ENCODE measurements around the gene MMP25.
"Not testable (repeated sequence)": the region's sequence is repeated elsewhere in the genome, so short reads cannot be mapped to it uniquely, and the experiment has no call there.

The MMP25 gene

DNA sequence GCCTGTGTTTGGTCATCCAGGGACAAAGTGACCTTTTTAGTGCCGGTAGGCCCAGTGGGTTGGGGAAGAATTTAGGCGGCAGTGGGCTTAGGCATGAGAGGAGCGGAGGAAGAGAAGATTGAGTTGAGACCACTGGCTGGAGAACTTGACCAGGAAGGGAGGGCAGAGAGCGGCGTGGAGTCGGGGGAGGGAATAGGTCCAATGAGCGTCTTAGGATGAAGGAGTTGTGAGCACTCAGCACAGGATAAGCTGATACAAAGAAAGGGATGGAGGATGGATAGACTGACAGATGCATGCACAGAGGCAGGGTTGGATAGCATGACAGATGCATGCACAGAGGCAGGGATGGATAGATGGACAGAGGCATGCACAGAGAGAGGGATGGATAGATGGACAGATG, 27.1 kb downstream of the MMP25 start:
- DNase-seq (ENCODE audit: low read depth in 2 of 2) = no peak

DNA sequence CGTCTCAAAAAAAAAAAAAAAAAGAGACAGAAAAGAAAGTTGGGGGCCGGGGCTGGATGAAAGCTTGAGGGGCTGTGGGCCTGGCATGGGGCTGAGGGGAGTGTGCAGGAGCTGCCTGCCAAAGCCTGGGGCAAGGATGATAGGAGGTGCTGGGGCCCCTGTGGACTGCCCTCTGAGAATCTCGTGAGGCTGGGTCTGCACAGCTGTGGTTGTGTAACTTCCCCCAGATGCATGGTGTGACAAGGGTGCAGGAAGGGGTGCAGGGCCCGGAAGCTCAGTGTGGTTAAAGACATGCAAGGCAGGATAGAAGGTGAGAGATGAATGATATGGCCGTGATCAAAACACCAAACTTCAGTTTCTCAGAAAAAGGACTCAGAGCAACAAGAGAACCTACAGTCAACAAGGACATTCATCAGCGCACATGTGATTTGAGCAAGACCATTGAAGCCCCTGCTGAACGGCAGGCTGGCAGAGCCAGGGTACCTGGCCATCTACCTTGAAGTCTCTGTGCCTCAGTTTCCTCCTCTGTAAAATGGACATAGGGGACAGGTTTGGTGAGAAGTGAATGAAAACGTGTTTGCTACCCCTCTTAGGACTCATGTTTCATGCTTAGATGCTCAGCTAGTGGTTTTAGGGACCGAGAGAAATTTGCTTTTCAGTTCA, 28.6 kb downstream of the MMP25 start:
- no peak for DNase-seq (ENCODE audit: low read depth in 2 of 2)

DNA sequence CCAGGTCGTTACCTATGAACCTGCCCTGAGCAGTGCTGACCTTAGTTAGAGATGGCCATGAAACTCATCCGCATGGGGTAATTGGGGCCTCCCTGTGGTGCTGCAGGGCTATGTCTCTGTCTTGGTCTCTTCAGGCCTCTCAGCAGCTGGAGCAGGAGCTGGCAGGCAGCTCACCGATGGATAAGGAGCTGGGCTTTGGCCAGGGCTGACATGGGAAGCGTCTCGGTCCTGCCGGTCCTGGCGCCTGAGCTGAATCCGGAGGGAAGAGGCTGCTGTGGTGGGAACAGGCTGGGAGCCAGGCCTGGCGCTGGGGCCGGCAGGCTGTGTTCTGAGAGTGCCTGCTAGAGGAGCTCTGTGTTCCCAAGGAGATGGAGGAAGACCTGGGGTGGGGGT, 29.2 kb downstream of the MMP25 start:
- DNase-seq (ENCODE audit: low read depth in 2 of 2) = no peak

DNA sequence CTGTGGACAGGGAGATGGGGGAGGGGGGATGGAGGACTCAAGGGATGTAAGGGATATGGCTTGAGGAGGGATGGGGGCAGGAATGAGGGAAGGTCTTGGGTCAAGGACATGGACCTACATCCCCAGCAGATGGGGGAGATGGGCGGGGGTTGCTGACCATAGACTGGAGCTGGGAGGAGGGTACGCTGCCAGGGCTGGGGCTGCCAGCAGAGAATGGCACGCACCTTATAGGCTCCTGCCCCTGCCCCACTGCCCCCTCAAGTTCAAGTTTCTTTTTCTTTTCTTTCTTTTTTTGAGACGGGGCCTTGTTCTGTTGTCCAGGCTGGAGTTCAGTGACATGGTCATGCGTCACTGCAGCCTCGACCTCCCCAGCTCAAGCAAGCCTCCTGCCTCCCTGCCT, 29.6 kb downstream of the MMP25 start:
- not testable (repeated sequence) for DNase-seq (ENCODE audit: low read depth in 2 of 2)

DNA sequence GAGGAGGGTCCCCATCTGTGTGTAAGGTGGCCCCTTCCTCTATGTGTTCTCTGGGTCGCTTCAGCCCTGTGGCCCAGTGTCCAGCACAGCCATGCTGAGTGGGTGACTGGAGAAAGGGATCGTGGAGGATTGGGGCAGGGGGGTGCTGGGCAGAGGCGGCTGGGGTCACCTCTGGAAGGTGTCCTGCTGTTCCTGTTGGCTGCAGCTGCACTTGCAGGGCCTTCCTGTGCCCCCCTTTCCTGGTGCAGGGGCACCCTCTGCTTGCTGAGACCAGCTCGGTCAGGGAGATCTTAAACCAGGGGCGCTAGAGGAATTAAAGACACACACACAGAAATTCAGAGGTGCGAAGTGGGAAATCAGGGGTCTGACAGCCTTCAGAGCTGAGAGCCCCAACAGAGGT, 30.2 kb downstream of the MMP25 start:
- DNase-seq (ENCODE audit: low read depth in 2 of 2) = no peak

DNA sequence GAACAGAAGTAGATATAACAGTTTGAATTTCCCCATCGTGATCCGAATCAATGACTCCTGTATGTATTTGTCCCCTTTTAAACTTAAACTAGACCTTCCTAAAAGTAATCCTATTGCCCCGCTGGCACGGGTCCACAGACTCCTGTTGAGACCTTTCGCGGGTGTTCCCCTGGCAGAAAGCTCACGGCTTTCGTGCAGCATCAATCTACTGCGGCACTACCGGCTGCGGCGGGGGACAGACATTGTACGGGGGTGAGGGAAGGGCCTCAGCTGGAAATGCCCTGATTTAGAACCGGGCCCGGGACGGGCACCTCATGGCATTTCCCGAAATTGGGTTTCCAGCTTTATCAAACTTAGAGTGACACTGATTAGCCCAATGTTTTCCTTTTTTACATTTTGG, 33.7 kb downstream of the MMP25 start:
- no peak for DNase-seq (ENCODE audit: low read depth in 2 of 2)

DNA sequence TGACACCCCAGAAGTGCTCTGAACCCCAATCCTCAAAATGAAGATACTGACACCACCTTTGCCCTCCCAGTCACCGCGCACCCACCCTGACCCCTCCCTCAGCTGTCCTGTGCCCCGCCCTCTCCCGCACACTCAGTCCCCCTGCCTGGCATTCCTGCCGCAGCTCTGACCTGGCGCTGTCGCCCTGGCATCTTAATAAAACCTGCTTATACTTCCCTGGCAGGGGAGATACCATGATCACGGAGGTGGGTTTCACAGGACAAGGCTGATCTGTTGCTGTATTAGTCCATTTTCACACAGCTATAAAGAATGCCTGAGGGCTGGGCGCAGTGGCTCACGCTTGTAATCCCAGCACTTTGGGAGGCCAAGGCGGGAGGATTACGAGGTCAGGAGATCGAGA, 35.6 kb downstream of the MMP25 start:
- DNase-seq (ENCODE audit: low read depth in 2 of 2) = not testable (repeated sequence)

DNA sequence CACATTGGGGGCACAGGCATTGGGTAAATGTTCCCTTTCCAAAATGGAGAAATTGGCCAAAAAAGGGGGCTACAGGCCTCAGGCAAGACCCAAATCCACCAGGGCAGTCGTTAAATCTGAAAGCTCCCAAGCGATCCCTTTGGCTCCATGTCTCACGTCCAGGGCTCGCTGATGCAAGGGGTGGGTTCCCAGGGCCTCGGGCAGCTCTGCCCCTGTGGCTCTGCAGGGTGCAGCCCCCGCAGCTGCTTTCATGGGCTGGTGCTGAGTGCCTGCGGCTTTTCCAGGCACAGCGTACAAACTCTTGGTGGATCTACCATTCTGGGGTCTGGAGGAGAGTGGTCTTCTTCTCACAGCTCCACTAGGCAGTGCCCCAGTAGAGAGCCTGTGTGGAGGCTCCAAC, 37.0 kb downstream of the MMP25 start:
- DNase-seq (ENCODE audit: low read depth in 2 of 2) = not testable (repeated sequence)

DNA sequence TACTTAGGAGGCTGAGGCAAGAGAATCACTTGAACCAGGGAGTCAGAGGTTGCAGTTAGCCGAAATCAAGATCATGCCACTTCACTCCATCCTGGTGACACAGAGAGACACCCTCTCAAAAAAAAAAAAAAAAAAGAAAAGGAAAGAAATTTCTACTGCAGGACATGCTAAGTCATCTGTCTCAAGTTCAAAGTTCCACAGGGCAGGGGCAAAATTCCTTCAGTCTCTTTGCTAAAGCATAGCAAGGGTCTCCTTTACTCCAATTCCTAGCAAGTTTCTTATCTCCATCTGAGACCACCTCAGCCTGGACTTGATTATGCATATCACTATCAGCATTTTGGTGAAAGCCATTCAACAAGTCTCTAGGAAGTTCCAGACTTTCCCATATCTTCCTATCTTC, 38.1 kb downstream of the MMP25 start:
- DNase-seq (ENCODE audit: low read depth in 2 of 2) = no peak

DNA sequence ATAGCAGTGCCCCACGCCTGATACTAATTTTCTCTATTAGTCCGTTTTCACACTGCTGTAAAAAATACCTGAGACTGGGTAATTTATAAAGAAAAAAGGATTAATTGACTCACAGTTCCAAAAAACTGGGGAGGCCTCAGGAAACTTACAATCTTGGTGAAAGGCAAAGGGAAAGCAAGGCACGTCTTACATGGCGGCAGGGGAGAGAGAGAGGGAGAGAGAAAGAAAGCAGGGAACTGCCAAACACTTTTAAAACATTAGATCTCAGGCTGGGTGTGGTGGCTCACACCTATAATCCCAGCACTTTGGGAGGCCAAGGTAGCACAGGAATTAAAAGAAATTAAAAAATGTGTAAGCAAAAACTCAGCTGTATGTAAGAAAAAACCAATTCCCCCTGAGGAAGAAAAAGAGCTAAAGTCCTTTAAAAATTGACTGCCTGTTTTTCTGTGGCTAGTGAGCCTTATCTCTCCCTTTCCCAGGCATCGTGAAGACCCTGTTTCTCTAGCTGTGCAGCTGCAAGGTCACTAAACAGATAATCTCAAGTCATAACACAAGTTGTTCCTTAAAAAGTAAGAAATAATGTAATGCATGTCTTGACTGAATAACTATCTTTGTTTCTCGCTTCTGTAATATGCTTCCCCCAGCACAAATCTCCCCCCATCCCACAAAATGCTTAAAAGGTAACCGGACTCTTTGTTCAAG, 38.8 kb downstream of the MMP25 start:
- DNase-seq (ENCODE audit: low read depth in 2 of 2) = no peak

DNA sequence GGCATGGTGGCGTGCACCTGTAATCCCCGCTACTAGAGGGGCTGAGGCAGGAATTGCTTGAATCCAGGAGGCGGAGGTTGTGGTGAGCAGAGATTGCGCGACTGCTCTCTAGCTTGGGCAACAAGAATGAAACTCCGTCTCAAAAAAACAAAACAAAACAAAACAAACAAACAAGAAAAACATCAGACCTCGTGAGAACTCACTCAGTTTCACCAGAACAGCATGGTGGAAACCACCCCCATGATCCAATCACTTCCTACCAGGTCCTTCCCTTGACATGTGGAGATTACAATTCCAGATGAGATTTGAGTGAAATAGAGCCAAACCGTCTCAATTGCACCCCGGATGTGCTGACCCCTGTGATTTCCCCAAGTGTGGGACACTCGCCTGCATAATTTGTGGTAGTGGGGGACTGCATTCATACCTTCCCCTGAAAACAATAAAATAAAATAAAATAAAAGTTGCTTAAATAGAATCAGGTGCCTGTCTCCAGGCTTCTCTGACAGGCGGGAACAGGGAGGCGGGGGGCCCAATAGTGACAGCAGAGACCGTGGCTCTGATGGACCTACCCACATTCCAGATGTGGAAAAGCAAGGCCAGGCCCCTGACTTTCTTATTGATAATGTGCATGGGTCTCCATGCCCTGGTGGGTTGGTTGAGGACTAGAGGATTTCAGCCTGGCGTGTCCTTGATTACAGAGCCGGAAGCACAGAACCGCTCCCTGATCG, 39.7 kb downstream of the MMP25 start:
- no peak for DNase-seq (ENCODE audit: low read depth in 2 of 2)

DNA sequence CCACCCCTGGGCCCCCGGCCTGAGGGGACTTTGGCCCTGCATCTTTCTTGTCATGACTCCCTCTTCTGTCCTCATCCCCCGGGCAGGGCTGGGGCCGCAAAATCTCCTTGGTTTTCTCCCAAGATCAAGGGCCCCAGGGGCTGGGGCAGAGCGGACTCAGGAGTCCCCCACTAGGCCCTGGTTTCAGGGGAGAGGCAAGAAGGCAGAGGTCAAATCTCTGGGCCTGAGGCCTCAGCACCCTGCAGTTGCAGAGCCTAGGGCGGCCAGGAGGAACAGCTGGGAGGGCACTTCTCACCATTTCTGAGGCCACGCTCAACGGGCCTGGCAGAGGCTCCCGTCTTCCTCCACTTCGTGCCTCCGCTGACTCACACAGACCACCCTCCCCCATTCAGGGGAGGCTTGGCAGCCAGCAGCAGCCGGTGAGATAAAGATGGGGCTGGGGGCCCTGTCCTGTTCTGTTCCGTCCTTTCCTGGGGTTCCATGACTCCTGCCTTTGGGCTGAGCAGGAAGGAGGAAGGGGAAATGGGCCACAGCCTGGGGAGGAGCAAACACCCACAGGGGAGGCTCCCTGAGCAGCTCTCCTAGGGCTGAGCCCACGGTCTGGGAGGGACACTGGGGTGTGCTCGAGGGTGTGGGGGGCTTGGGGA, 40.4 kb downstream of the MMP25 start:
- DNase-seq (ENCODE audit: low read depth in 2 of 2) = no peak

DNA sequence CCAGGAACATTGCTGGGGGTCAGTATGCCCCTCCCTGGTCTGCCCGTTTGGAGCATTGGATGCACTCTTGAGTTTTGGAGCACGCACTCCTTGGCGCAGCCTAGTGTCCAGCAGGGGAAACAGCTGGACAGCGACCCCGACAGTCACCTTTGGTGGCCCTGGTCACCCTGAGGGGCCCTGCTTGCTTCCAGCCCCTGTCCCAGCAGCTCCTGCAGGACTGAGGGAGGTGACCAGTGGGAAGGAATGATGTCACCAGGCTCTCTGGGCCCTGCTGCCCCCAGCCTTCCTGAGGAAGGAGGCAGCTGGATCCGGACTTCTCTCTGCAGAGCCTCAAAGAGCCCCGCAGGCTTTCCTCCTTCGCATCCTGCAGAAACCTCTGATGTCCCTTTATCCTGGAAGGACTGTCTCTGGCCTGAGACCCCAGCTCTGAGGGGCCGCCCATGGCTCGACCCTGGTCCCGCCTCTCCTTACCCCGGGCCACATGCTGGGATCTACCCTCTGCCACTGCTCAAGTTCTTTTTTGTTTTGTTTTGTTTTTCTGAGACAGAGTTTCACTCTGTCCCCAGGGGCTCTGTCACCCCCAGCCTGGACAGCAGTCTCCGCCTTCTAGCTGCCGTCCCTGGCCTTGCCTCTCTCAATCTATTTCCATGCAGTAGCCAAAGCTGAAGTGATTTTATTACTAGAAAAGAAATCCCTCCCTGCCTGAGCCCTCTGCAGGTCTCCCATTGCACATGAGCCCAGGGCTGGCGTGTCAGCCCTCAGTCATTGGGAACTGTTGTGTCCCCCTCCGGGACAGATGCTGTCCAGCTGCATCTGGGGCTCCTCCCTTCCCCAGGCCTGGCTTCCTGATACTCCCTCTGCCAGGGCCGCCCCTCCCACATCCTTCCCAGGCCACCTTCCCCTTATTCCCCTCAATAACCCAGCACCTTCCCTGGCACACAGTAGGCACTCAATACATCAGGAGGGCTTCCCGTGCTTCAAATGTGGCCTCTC, 41.2 kb downstream of the MMP25 start:
- no peak for DNase-seq (ENCODE audit: low read depth in 2 of 2)

DNA sequence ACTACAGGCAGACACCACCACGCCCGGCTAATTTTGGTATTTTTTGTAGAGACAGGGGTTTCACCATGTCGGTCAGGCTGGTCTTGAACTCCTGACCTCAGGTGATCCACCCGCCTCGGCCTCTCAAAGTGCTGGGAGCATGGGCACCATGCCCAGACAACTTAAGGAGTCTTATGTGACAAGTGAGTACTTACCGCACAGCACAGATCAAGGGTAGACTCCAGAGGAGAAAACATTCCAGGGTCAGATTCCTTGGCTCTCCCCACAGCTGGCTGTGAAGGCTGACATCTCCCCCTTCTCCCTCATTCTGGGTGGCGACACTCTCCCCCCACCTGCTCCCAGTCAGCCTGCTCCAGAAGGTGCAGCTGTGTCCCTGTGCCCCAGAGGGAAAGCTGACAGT, 42.1 kb downstream of the MMP25 start:
- DNase-seq (ENCODE audit: low read depth in 2 of 2) = no peak

DNA sequence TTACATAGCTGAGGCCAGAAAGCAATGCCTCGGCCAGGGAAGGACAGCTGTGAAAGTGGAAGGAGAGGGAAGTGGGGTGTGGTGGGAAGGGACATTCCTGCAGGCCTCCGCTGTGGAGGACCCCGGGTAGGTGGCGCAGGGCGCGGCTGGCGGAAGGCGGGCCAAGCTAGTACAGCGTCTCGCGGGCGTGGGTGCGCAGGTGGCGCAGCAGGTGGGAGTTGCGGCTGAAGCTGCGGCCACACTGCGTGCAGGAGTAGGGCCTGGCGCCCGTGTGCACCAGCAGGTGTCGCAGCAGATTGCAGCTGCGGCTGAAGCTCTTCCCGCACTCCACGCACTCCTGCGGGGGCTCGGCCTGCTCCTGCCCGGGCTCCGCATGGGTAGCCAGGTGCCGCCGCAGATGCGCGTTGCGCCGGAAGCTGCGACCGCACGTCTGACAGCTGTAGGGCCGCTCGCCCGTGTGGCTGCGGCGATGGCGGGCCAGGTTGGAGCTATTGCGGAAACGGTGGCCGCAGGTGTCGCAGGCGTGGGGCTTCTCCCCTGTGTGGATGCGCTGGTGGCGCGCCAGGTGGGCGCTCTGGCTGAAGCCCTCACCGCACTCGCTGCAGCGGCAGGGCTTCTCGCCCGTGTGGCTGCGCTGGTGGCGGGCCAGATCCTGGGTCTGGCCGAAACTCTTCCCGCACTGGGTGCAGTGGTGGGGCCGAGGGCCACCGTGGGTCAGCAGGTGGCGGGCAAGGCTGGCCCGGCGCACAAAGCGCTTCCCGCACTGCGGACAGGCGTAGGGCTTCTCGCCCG, 42.8 kb downstream of the MMP25 start:
- no peak for DNase-seq (ENCODE audit: low read depth in 2 of 2)

DNA sequence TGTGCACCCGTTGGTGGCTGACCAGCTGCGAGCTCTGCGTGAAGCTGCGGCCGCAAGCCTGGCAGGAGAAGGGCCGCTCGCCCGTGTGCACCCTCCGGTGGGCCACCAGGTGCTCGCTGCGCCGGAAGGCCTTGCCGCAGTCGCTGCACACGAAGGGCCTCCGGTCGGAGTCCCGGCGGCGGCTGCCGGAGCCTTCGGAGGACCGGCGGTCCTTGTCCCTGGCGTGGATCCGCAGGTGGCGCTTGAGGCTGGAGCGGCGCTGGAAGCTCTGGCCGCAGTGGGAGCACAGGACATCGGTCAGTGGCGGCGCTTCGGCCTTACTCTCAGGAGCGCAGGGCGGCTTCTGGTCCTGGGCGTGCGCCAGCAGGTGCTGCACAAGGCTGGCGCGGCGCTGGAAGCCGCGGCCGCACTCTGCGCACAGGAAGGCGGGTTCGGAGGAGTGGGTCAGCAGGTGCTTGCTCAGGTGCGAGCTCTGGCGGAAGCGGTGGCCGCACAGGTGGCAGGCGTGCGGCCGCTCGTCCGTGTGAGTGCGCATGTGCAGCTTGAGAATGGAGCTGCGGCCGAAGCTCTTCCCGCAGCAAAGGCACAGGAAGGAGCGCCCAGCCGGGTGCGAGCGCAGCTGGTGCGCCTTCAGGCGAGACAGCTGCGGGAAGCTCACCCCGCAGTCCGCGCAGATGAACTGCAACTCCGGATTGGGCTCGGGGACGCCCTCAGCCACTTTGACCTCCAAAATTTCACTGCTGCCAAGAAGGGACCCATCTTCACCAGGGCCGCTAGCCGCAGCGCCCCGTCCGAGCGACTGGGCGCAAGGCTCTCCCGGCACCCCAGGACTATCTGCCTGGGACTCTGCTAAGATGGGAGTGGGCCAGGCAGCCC, 43.6 kb downstream of the MMP25 start:
- DNase-seq (ENCODE audit: low read depth in 2 of 2) = no peak

DNA sequence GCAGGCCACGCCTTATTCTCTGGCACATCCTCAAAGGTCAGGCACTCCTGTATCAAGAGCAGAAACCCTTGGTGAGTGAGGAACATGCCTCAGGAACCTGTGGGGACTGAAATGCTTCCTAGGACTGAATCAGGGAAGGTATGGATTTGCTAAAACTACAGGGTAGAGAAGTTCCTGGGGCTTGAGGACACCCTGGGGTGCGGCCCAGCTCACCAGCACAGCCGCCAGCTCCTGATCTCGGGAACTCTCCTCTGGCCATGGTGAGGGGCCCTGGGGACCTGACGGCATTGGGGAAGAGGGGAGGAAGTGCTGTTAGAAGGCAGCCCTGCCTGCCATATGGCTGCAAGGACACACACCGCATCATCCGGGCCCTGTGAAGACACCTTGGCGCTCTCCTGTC, 45.2 kb downstream of the MMP25 start:
- no peak for DNase-seq (ENCODE audit: low read depth in 2 of 2)

DNA sequence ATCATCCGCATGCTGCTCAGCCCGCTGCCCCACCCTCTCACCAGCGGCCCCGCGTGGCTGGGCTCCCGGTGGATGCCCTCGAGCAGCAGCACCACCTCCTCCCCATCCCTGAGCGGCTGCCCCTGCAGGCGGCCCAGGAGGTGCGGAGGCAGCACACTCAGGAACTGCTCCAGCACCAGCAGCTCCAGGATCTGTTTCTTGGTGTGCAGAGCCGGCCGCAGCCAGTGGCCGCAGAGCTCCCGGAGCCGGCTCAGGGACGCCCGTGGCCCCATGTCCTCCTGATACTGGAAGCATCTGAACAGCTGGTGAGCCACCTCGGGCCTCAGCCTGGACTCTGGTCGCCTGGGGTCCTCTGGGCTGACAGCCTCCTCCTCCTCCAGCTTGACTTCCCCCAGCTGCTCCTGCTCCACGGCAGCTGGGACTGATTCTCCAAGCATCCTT, 46.2 kb downstream of the MMP25 start:
- no peak for DNase-seq (ENCODE audit: low read depth in 2 of 2)

DNA sequence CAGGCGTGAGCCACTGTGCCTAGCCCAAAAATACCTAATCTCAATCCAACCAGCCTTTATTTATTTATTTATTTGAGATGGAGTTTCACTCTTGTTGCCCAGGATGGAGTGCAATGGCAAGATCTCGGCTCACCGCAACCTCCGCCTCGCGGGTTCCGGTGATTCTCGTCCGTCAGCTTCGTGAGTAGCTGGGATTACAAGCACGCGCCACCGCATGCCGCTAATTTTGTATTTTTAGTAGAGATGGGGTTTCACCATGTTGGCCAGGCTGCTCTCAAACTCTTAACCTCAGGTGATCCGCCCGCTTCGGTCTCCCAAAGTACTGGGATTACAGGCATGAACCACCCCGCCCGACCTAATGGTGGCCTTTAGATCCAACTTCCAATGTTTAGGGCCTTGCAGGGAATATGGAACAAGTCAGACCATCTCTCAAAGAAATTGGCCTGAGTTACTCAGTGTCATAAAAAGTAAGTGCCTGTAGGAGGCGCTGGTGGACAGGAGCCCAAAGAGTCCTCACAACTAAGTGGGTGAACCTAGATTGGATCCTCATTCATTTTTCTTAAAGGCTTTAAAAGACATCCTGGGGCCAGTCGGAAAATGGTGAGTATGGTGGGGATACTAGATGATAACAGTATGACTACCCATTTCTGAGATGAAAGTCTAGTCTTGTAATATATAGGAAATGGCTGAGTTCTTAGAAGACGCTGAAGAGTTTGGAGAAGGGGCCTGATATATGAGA, 48.1 kb downstream of the MMP25 start:
- DNase-seq (ENCODE audit: low read depth in 2 of 2) = no peak

All from stimulated activated CD4-positive, alpha-beta T cell treated with anti-CD3 and anti-CD28 coated beads, Interleukin-12 subunit alpha, Interleukin-12 subunit beta, amount 100 ng/mL, for 24 hours (primary cell).